Measurements from ENCODE around the gene SLC25A14. TPM values are rescaled to one million over a fixed set of nuclear protein-coding genes. Genes with fewer than 3 reads are reported as not detected.

SLC25A14 gene
- total RNA-seq, 2 donors from 2014 or later: 14.1 to 16.4 TPM

DNA sequence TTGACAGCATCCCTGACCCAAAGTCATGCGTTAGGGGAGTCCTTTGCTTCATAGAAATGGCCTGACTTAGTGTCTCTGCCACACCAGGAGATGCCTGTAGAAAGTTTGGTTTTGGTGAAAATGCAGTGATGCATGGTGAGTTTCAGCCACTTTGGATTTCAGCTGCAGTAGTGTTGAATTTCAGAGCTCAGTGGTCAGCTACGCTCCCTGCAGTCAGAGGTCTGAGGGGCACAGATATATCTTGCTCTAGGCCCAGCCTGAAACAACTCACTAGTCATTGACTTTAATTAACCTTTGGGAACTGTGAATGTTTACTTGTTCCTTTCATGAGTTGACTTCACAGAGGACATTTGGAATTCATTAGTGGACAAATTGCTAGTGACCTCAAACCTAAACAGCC, 79.5 kb downstream of the SLC25A14 start:
- Histone ChIP-seq H3K27me3 (ENCODE audit: control insufficient read depth, insufficient read depth, low read length, poor library complexity, severe bottlenecking) (no peaks in the 10 kb centered on the region), H3K9me3 (ENCODE audit: control insufficient read depth, low read length) (no peaks in the 10 kb centered on the region), H3K4me3 (ENCODE audit: low read length) (no peak overlapping the region), H3K9ac (ENCODE audit: extremely low read depth, low read length, poor library complexity, severe bottlenecking) (no peak overlapping the region), H3K4me1 (ENCODE audit: control insufficient read depth, insufficient read depth, low read length) (no peaks in the 10 kb centered on the region), H3K27ac (ENCODE audit: low read depth, low read length) (no peak overlapping the region), H3K36me3 (ENCODE audit: control insufficient read depth, insufficient read depth, low read length) (no peaks in the 10 kb centered on the region)
- no peak overlapping the region for H3K4me3 Mint-ChIP-seq
- H3K36me3 Mint-ChIP-seq (ENCODE audit: low read depth): peaks cover 3% of the 10 kb centered on the region
- 85% methylated on average over 2 of the region's 2 CpGs; no CpG with 5 or more reads in 1 of the 2 experiments for WGBS, 2 experiments (ENCODE audit: insufficient coverage in 1 of 2, insufficient read length in 1 of 2)
- peaks cover 45% of the 10 kb centered on the region for H3K9me3 Mint-ChIP-seq
- H3K4me1 Mint-ChIP-seq: peaks cover 8% of the 10 kb centered on the region
- H3K27me3 Mint-ChIP-seq (ENCODE audit: insufficient read depth): no peaks in the 10 kb centered on the region
- no peak for DNase-seq
- H3K27ac Mint-ChIP-seq: no peak overlapping the region
- TF ChIP-seq, protein P1, sequence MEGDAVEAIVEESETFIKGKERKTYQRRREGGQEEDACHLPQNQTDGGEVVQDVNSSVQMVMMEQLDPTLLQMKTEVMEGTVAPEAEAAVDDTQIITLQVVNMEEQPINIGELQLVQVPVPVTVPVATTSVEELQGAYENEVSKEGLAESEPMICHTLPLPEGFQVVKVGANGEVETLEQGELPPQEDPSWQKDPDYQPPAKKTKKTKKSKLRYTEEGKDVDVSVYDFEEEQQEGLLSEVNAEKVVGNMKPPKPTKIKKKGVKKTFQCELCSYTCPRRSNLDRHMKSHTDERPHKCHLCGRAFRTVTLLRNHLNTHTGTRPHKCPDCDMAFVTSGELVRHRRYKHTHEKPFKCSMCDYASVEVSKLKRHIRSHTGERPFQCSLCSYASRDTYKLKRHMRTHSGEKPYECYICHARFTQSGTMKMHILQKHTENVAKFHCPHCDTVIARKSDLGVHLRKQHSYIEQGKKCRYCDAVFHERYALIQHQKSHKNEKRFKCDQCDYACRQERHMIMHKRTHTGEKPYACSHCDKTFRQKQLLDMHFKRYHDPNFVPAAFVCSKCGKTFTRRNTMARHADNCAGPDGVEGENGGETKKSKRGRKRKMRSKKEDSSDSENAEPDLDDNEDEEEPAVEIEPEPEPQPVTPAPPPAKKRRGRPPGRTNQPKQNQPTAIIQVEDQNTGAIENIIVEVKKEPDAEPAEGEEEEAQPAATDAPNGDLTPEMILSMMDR (conservative IDR thresholded peaks at IDR 0.05): no peak

Other genes starting within 250 kb of the SLC25A14 start
- 1 to 10 TPM; 2.8 to 3.8 TPM for gene ELF4, start 229.4 kb upstream of the SLC25A14 start, total RNA-seq
- 10 to 100 TPM; 53.7 to 58.7 TPM for gene AIFM1, start 174.1 kb upstream of the SLC25A14 start, total RNA-seq
- not detected for gene RAB33A, start 168.0 kb upstream of the SLC25A14 start, total RNA-seq
- gene ZNF280C, start 71.0 kb upstream of the SLC25A14 start, total RNA-seq: 10 to 100 TPM; 15.4 to 15.7 TPM
- not detected for gene GPR119, start 45.8 kb downstream of the SLC25A14 start, total RNA-seq
- gene RBMX2, start 62.1 kb downstream of the SLC25A14 start, total RNA-seq: 10 to 100 TPM; 28.3 to 33.1 TPM